Body of pancreas (tissue), 4 donors: Measurements from ENCODE around the gene CCDC117. TPM values are rescaled to one million over a fixed set of nuclear protein-coding genes. Genes with fewer than 3 reads are reported as not detected.

Experiments used
- ATAC-seq: fragments of 150-250 bp; one replicate; pipeline ENCODE4 v1.9.1; 2016
- DNase-seq, 4 donors: peaks; one replicate each; pipeline ENCODE4 v3.0.0-alpha.2; 2019
- H3K27ac ChIP-seq, 4 donors: fragments of 200-600 bp; sonication (generic); 1 replicate in 3 of 4; 2 replicates in 1 of 4; pipeline versions ENCODE4 v1.5.1 to v1.6.1; 2016 to 2019; ENCODE audit warnings: mild to moderate bottlenecking in 1 of 4, mixed read lengths in 1 of 4, moderate library complexity in 1 of 4
- H3K27me3 ChIP-seq, 2 donors: fragments of 200-600 bp; sonication (generic); one replicate each; pipeline ENCODE4 v1.6.0; 2016; ENCODE audit warnings: mild to moderate bottlenecking in 1 of 2
- H3K36me3 ChIP-seq, 2 donors: fragments of 200-600 bp; sonication (generic); replicated peaks in 1 of 2; 2 replicates each; pipeline ENCODE4 v1.5.1; 2016; ENCODE audit warnings: low read depth in 2 of 2; ENCODE audit not compliant: insufficient read depth in 1 of 2
- H3K4me1 ChIP-seq: fragments of 200-600 bp; sonication (generic); one replicate; pipeline ENCODE4 v1.6.0; 2016
- H3K4me3 ChIP-seq, 2 donors: fragments of 200-600 bp; sonication (generic); 1 replicate in 1 of 2; 2 replicates in 1 of 2; pipeline ENCODE4 v1.5.1; 2016 to 2019
- H3K9me3 ChIP-seq, 3 donors: fragments of 200-600 bp; sonication (generic); 1 replicate in 2 of 3; 2 replicates in 1 of 3; pipeline ENCODE4 v1.5.1; 2016
- POLR2A ChIP-seq, 3 donors: fragments of 450-650 bp; IDR thresholded peaks; one replicate each; pipeline ENCODE4 v1.6.1; 2016; ENCODE audit warnings: antibody characterized with exemption in 3 of 3, mild to moderate bottlenecking in 2 of 3
- WGBS, 2 donors: methylation state at CpG; one replicate each; pipeline ENCODE4 v1.1.5; 2017; 5-methylcytosine and 5-hydroxymethylcytosine counted together
- intact Hi-C: fragments of 100-400 bp; cut with DNase I; formaldehyde crosslinking; loops from one replicate; pipeline ENCODE4 v1.15.1; 2023
- total RNA-seq, 2 donors: library from RNA; depleted of rRNA; stranded (reverse); fragments of >200 nt; gene quantifications; one replicate each; pipeline ENCODE4 v1.1.0, GENCODE V29; 2016
- TF ChIP-seq, protein P1 (sequence below), 7 experiments: fragments of 450-650 bp in 4 of 7; fragments of 200-600 bp in 3 of 7; sonication (generic) in 3 of 7; IDR thresholded peaks; one replicate each; pipeline ENCODE4 v1.5.1; 2016 to 2019; ENCODE audit warnings: antibody characterized with exemption in 7 of 7

CCDC117 gene
- total RNA-seq, 2 donors from 2014 or later: 13.8 to 16.3 TPM

DNA sequence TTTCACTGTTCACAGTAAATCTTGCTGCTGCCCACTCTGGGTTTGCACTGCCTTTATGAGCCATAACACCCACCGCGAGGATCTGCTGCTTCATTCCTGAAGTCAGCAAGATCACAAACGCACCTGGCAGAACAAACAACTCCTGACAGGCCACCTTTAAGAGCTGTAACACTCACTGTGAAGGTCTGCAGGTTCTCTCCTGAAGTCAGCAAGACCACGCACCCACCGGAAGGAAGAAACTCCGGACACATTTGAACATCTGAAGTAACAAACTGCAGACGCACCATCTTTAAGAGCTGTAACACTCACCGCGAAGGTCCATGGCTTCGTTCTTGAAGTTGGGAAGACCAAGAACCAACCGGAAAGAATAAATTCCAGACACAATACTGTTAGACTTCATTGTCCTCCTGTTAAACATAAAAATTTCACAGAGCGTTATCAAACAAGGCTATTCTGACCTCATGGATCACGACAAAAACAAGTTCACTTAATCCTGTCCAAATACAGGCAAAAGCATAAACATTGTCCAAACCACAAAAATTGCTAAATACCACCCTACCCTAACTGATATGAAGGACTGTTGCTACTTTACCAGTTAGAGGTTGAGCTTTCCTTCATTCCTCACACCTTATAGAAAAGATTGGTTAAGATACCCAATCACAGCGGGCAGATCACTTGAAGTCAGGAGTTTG lies 3.0 kb upstream of the CCDC117 start:
- Histone ChIP-seq H3K4me1 (peaks cover 17% of the 10 kb centered on the region), H3K4me3 (no peak overlapping the region), H3K27ac (no peak overlapping the region), H3K27me3 (no peaks in the 10 kb centered on the region), H3K36me3 (no peaks in the 10 kb centered on the region), H3K9me3 (no peaks in the 10 kb centered on the region)
- intact Hi-C loops: no loop called here
- TF ChIP-seq, protein P1, sequence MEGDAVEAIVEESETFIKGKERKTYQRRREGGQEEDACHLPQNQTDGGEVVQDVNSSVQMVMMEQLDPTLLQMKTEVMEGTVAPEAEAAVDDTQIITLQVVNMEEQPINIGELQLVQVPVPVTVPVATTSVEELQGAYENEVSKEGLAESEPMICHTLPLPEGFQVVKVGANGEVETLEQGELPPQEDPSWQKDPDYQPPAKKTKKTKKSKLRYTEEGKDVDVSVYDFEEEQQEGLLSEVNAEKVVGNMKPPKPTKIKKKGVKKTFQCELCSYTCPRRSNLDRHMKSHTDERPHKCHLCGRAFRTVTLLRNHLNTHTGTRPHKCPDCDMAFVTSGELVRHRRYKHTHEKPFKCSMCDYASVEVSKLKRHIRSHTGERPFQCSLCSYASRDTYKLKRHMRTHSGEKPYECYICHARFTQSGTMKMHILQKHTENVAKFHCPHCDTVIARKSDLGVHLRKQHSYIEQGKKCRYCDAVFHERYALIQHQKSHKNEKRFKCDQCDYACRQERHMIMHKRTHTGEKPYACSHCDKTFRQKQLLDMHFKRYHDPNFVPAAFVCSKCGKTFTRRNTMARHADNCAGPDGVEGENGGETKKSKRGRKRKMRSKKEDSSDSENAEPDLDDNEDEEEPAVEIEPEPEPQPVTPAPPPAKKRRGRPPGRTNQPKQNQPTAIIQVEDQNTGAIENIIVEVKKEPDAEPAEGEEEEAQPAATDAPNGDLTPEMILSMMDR (IDR thresholded peaks at IDR 0.05): no peak
- no peak for TF ChIP-seq POLR2A (IDR thresholded peaks at IDR 0.05)
- ATAC-seq: no peak
- DNase-seq: no peak
- 79 to 84% methylated on average over 14 of the region's 14 CpGs for WGBS, 2 donors

DNA sequence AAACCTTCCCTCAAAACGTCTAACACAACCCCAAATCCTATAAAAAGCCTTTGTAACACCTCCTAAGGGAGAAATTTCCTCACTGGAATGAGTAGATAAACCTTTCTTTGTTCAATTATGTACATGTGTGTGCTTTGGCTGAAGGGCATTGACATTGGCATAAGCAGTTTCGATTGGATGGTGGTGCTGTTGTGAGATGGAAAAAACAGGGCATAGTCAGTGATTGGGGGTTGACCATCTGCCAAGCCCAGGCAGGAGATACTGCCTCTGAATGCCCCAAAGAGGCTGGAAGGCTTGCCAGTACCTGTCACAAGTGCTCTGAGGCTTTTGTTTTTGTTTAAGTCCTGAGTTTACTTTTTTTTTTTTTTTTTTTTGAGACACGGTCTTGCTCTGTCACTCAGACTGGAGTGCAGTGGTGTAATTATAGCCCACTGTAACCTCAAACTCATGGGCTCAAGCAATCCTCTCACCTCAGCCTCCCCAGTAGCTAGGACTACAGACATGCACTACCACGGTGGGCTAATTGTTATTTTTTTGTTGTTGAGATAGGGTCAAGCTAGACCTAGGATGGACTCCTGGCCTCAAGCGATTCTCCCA lies 1.2 kb upstream of the CCDC117 start:
- Histone ChIP-seq H3K27me3 (no peaks in the 10 kb centered on the region), H3K4me3 (no peak overlapping the region), H3K36me3 (no peaks in the 10 kb centered on the region), H3K4me1 (peaks cover 22% of the 10 kb centered on the region), H3K27ac (no peak overlapping the region), H3K9me3 (no peaks in the 10 kb centered on the region)
- DNase-seq (peak in 1 of 4 donors; percentile 29), ATAC-seq (no peak)
- 46 to 51% methylated on average over 4 to 5 of the region's 5 CpGs for WGBS, 2 donors
- intact Hi-C loops: no loop called here
- TF ChIP-seq, protein P1 (IDR thresholded peaks at IDR 0.05): no peak
- TF ChIP-seq POLR2A (IDR thresholded peaks at IDR 0.05): no peak

DNA sequence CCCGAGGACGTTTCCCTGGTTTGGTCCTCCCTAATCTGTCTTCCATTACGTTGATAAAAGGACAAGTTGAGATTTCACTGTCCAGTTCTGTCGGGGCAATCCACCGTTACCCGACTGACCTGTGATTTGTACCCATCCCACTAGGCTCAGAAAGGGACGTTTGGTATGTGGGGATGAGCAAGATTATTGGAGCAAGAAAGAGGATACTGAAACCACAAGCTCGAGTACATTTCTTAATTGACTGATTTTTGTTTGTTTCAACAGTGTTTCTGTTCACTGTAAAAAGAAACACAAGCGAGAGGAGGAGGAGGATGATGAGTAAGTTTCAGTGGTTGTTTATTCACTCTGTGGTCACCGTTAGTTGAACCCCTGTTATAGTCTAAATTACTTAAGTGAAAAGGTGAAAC lies 969 bp downstream of the CCDC117 start:
- ATAC-seq: no peak
- intact Hi-C loops: no loop called here

DNA sequence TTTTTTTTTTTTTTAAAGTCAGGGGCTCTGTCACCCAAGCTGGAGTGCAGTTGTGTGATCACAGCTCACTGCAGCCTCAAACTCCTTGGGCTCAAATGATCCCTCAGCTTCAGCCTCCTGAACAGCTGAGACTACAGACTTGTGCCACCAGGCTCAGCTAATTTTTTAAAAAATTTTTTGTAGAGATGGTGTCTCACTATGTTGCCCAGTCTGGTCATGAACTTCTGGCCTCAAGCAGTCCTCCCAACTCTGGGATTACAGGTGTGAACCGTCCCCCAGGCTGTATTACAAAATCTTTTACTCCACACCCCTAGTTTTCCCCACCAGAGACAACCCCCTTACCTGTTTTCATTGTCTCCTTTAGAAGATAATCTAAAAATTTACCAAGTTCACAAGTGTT lies 1.9 kb downstream of the CCDC117 start:
- intact Hi-C loops: no loop called here
- no peak for TF ChIP-seq POLR2A (IDR thresholded peaks at IDR 0.05)
- TF ChIP-seq, protein P1 (IDR thresholded peaks at IDR 0.05): no peak
- no peak overlapping the region for H3K4me3 ChIP-seq
- H3K27ac ChIP-seq: no peak overlapping the region
- ATAC-seq (no peak), DNase-seq (no peak)
- H3K36me3 ChIP-seq: no peaks in the 10 kb centered on the region
- H3K4me1 ChIP-seq: peaks cover 29% of the 10 kb centered on the region
- WGBS, 2 donors: 73 to 87% methylated on average over 1 of the region's 1 CpG
- H3K27me3 ChIP-seq: no peaks in the 10 kb centered on the region
- H3K9me3 ChIP-seq: no peaks in the 10 kb centered on the region

More for the DNA sequence above, 969 bp downstream of the CCDC117 start:
- H3K9me3 ChIP-seq: no peaks in the 10 kb centered on the region
- peak overlapping the region; percentile 96 to 100 (median 98) for H3K27ac ChIP-seq
- WGBS, 2 donors: 1 to 2% methylated on average over 10 of the region's 10 CpGs
- no peaks in the 10 kb centered on the region for H3K36me3 ChIP-seq
- H3K4me3 ChIP-seq: peak overlapping the region; percentile 61 to 64
- TF ChIP-seq POLR2A (IDR thresholded peaks at IDR 0.05): no peak
- TF ChIP-seq, protein P1 (IDR thresholded peaks at IDR 0.05): no peak
- H3K27me3 ChIP-seq: no peaks in the 10 kb centered on the region
- no peak for DNase-seq
- peaks cover 22% of the 10 kb centered on the region for H3K4me1 ChIP-seq
